ENCODE measurements around the gene DCHS1. TPM values are rescaled to one million over a fixed set of nuclear protein-coding genes. Genes with fewer than 3 reads are reported as not detected.

DCHS1 gene
- total and polyA plus RNA-seq, 10 of the 15 experiments (the other 5 are each of a cell fraction or from before 2014, with no cell fraction given), result 0.02 to 0.64 (median 0.18) TPM; not detected in 1

GRCh38 chr11:6603287-6604080 is 52.1 kb downstream of the DCHS1 start, which contains the start of the genes ILK and RRP8 (continued):
- TF ChIP-seq ZBTB40 (IDR thresholded peaks at IDR 0.05; ENCODE audit: borderline replicate concordance) (peak; percentile 61; the same call in 1 of the 2 replicates), CTCF (IDR thresholded peaks at IDR 0.05 in 2 of 3, conservative IDR thresholded peaks at IDR 0.05 in 1 of 3; ENCODE audit: control insufficient read depth in 2 of 3, extremely low read depth in 1 of 3, insufficient read depth in 1 of 3, low read depth in 3 of 3, low read length in 3 of 3) (peak in 1 of 3 experiments; percentile 1; a peak in 1 of 6 replicates), POLR2AphosphoS5 (IDR thresholded peaks at IDR 0.05; ENCODE audit: low read length) (peak; percentile 81), EGR1 (IDR thresholded peaks at IDR 0.05; ENCODE audit: borderline replicate concordance in 1 of 2, low read depth in 2 of 2, low read length in 2 of 2) (peak in 1 of 2 experiments; percentile 90; a peak in 2 of 3 replicates), ESRRA (IDR thresholded peaks at IDR 0.05; ENCODE audit: low read length) (0 out of 2 replicates have a peak, but pooled peaks have one; percentile 16), CBX3 (IDR thresholded peaks at IDR 0.05; ENCODE audit: borderline replicate concordance, low read depth) (no peak), MYC (IDR thresholded peaks at IDR 0.05; ENCODE audit: insufficient read depth, insufficient read length, insufficient replicate concordance, low read length, severe bottlenecking) (peak; percentile 81), CBX5 (IDR thresholded peaks at IDR 0.05; ENCODE audit: low read depth) (peak; percentile 91; the same call in 1 of the 2 replicates), HCFC1 (IDR thresholded peaks at IDR 0.05; ENCODE audit: low read length) (peak; percentile 77), MXI1 (IDR thresholded peaks at IDR 0.05; ENCODE audit: low read depth, low read length) (peak; percentile 96), RFX5 (IDR thresholded peaks at IDR 0.05; ENCODE audit: low read depth, low read length) (peak; percentile 42; the same call in 1 of the 2 replicates), CHD2 (IDR thresholded peaks at IDR 0.05; ENCODE audit: borderline replicate concordance, low read depth, low read length) (peak; percentile 68), ELK1 (IDR thresholded peaks at IDR 0.05; ENCODE audit: low read depth, low read length) (peak; percentile 59; the same call in 1 of the 2 replicates)

Measured in GM12878 (cell line).